Measurements from ENCODE around the gene NUF2. TPM values are rescaled to one million over a fixed set of nuclear protein-coding genes. Genes with fewer than 3 reads are reported as not detected.
"Not testable (repeated sequence)": the region's sequence is repeated elsewhere in the genome, so short reads cannot be mapped to it uniquely, and the experiment has no call there.

Gene NUF2
- polyA plus RNA-seq, 1 experiment, result 8.1 TPM

- CTCF ChIA-PET, result no interaction called here
- no peak for TF ChIP-seq CTCF (IDR thresholded peaks at IDR 0.05; ENCODE audit: low read depth, low read length)
- POLR2A ChIA-PET, result no interaction called here
- DNase-seq (ENCODE audit: low read depth, low spot score), result no peak
- H3K27ac ChIP-seq (ENCODE audit: low read depth, low read length), result no peak overlapping the region
- no peak overlapping the region for H3K4me3 ChIP-seq (ENCODE audit: low read depth, low read length)
- H3K9me3 ChIP-seq (ENCODE audit: control insufficient read depth, insufficient read depth, low read length), result no peaks in the 10 kb centered on the region
- no peaks in the 10 kb centered on the region for H3K27me3 ChIP-seq (ENCODE audit: control insufficient read depth, insufficient read depth, low read length)
These were observed 12.9 kb upstream of the NUF2 start for GRCh38 chr1:163308811-163309210.

GRCh38 chr1:163315773-163316374, 5.9 kb upstream of the NUF2 start:
- Histone ChIP-seq H3K4me3 (ENCODE audit: low read depth, low read length) (no peak overlapping the region), H3K27me3 (ENCODE audit: control insufficient read depth, insufficient read depth, low read length) (no peaks in the 10 kb centered on the region), H3K9me3 (ENCODE audit: control insufficient read depth, insufficient read depth, low read length) (no peaks in the 10 kb centered on the region), H3K27ac (ENCODE audit: low read depth, low read length) (no peak overlapping the region)
- ChIA-PET CTCF (interaction anchor here (0.7 to 6.3 kb wide), 37 partner anchors 8 to 515 kb away, joined by 3 to 260 read pairs (median 4); partner anchors contain the start of genes CCDC190 and RGS4), POLR2A (no interaction called here)
- no peak for DNase-seq (ENCODE audit: low read depth, low spot score)
- peak; percentile 60 for TF ChIP-seq CTCF (IDR thresholded peaks at IDR 0.05; ENCODE audit: low read depth, low read length)

GRCh38 chr1:163320891-163321290, 863 bp upstream of the NUF2 start:
- Histone ChIP-seq H3K27ac (ENCODE audit: low read depth, low read length) (peak overlapping the region; percentile 58), H3K27me3 (ENCODE audit: control insufficient read depth, insufficient read depth, low read length) (no peaks in the 10 kb centered on the region), H3K9me3 (ENCODE audit: control insufficient read depth, insufficient read depth, low read length) (no peaks in the 10 kb centered on the region), H3K4me3 (ENCODE audit: low read depth, low read length) (peak overlapping the region; percentile 84)
- ChIA-PET CTCF (interaction anchor here (0.8 to 2.7 kb wide), 6 partner anchors 146 to 473 kb away, joined by 3 to 15 read pairs (median 6); partner anchors contain the start of gene RGS4), POLR2A (no interaction called here)
- no peak for DNase-seq (ENCODE audit: low read depth, low spot score)
- TF ChIP-seq CTCF (IDR thresholded peaks at IDR 0.05; ENCODE audit: low read depth, low read length), result no peak

- H3K27me3 ChIP-seq (ENCODE audit: control insufficient read depth, insufficient read depth, low read length); POLR2A ChIA-PET; DNase-seq (ENCODE audit: low read depth, low spot score); H3K4me3 ChIP-seq (ENCODE audit: low read depth, low read length); H3K9me3 ChIP-seq (ENCODE audit: control insufficient read depth, insufficient read depth, low read length); H3K27ac ChIP-seq (ENCODE audit: low read depth, low read length): not testable (repeated sequence)
- CTCF ChIA-PET, result interaction anchor here (0.9 to 1.4 kb wide), 7 partner anchors 8 to 462 kb away, joined by 3 to 4 read pairs (median 3); partner anchors contain the start of gene CCDC190
These were observed 1.6 kb downstream of the NUF2 start for GRCh38 chr1:163323339-163323738.

GRCh38 chr1:163331116-163331515, 9.4 kb downstream of the NUF2 start:
- no peaks in the 10 kb centered on the region for H3K9me3 ChIP-seq (ENCODE audit: control insufficient read depth, insufficient read depth, low read length)
- H3K27ac ChIP-seq (ENCODE audit: low read depth, low read length), result no peak overlapping the region
- DNase-seq (ENCODE audit: low read depth, low spot score), result no peak
- no peak for TF ChIP-seq CTCF (IDR thresholded peaks at IDR 0.05; ENCODE audit: low read depth, low read length)
- ChIA-PET CTCF (interaction anchor here (0.5 kb wide), 1 partner anchor 761 kb away, joined by 3 read pairs; no protein-coding TSS in a partner anchor), POLR2A (no interaction called here)
- H3K27me3 ChIP-seq (ENCODE audit: control insufficient read depth, insufficient read depth, low read length), result no peaks in the 10 kb centered on the region
- no peak overlapping the region for H3K4me3 ChIP-seq (ENCODE audit: low read depth, low read length)
